Psoas muscle (tissue), 8 donors: ENCODE results near the gene QSOX2. TPM values are rescaled to one million over a fixed set of nuclear protein-coding genes. Genes with fewer than 3 reads are reported as not detected.

ENCODE experiments used
- ATAC-seq, 4 donors: fragments of 200-7000 bp; cut with Tn5 transposase; one replicate each; pipeline ENCODE4 v1.9.1; 2020; ENCODE audit warnings: moderate library complexity in 3 of 4, mild to moderate bottlenecking in 2 of 4
- DNase-seq, 2 donors: peaks; one replicate each; pipeline ENCODE4 v3.0.0-alpha.2; 2020
- H3K27ac ChIP-seq: fragments of 200-600 bp; one replicate; pipeline ENCODE4 v1.8.0; 2022
- H3K27me3 ChIP-seq, 3 donors: fragments of 200-600 bp in 1 of 3; one replicate each; pipeline versions ENCODE4 v1.6.1 to v1.8.0; 2013 to 2022; ENCODE audit warnings: low read length in 2 of 3, mild to moderate bottlenecking in 2 of 3, moderate library complexity in 1 of 3; ENCODE audit not compliant: insufficient read depth in 3 of 3
- H3K36me3 ChIP-seq, 2 donors: fragments of 200-600 bp in 1 of 2; one replicate each; pipeline versions ENCODE4 v1.6.1 to v1.8.0; 2013 to 2022; ENCODE audit warnings: low read depth in 1 of 2, mild to moderate bottlenecking in 1 of 2, moderate library complexity in 1 of 2; ENCODE audit not compliant: insufficient read depth in 1 of 2
- H3K4me1 ChIP-seq: fragments of 200-600 bp; one replicate; pipeline ENCODE4 v1.8.0; 2022
- H3K4me3 ChIP-seq: fragments of 200-600 bp; one replicate; pipeline ENCODE4 v1.8.0; 2022; ENCODE audit warnings: mild to moderate bottlenecking
- H3K9me3 ChIP-seq: fragments of 200-600 bp; one replicate; pipeline ENCODE4 v1.8.0; 2022
- CTCF ChIP-seq: fragments of 200-600 bp; IDR thresholded peaks from one replicate; pipeline ENCODE4 v1.8.0; 2022; ENCODE audit warnings: antibody characterized with exemption
- WGBS, 3 donors: extraction: QIAGEN DNeasy Blood & Tissue Kit; methylation state at CpG; one replicate each; pipeline versions ENCODE4 v1.1.6 to v1.1.7; 2013; 5-methylcytosine and 5-hydroxymethylcytosine counted together
- intact Hi-C, 2 donors: fragments of 100-400 bp; cut with DNase I; formaldehyde crosslinking; loops; one replicate each; pipeline versions ENCODE4 v1.11.0 to v1.14.2; 2022
- polyA plus RNA-seq, 3 donors: library from polyadenylated mRNA; stranded (reverse); fragments of 200-250 nt; gene quantifications; one replicate each; pipeline ENCODE4 v1.2.3, GENCODE V29; 2013
- total RNA-seq, 4 donors: library from RNA; stranded (reverse); fragmentation: NEBNext Ultra II Directional in 2 of 4; extraction: Animal tissue kit (Norgen Biotek cat#: 25700) in 2 of 4; gene quantifications; one replicate each; pipeline versions ENCODE4 v1.2.1 to v1.2.4, GENCODE V29; 2021 to 2023
- donor health status: healthy with polysubstance abuse.
- donor health status: DM: no; HTN: no; CAD: no; lungs with moderate emphysema.
- donor health status: Bipolar disorder and iron deficiency.
- donor health status: healthy.
- donor health status: DM: yes; HTN: yes; CAD: no.
- donor health status: DM: no; HTN: no; CAD: no.
- donor health status: DM: no; HTN: no; CAD: no.
- donor health status: DM: yes; HTN: yes; CAD: no.

QSOX2 gene
- total and polyA plus RNA-seq, 7 donors: 3.6 to 7.5 (median 5.6) TPM

GRCh38 chr9:136201609-136202453, 43.8 kb downstream of the QSOX2 start:
- Histone ChIP-seq H3K9me3 (no peaks in the 10 kb centered on the region), H3K4me3 (no peak overlapping the region), H3K4me1 (no peaks in the 10 kb centered on the region), H3K27ac (no peak overlapping the region), H3K36me3 (no peaks in the 10 kb centered on the region), H3K27me3 (peaks cover 0 to 88% (median 57%) of the 10 kb centered on the region in 3 donors)
- TF ChIP-seq CTCF: no peak
- WGBS, 3 donors: 6% methylated on average over 48 to 85 of the region's 85 CpGs
- no peak for DNase-seq
- intact Hi-C loops: no loop called here
- no peak for ATAC-seq

GRCh38 chr9:136201174-136201573, 44.4 kb downstream of the QSOX2 start:
- intact Hi-C loops: no loop called here
- Histone ChIP-seq H3K4me1 (no peaks in the 10 kb centered on the region), H3K36me3 (no peaks in the 10 kb centered on the region), H3K27me3 (peaks cover 0 to 95% (median 63%) of the 10 kb centered on the region in 3 donors), H3K9me3 (no peaks in the 10 kb centered on the region), H3K27ac (no peak overlapping the region), H3K4me3 (no peak overlapping the region)
- DNase-seq (no peak), ATAC-seq (no peak)
- TF ChIP-seq CTCF: no peak
- 44 to 59% (median 48%) methylated on average over 13 of the region's 13 CpGs for WGBS, 3 donors

- no peak for DNase-seq
- no peak for ATAC-seq
- H3K4me1 ChIP-seq: no peaks in the 10 kb centered on the region
- H3K27me3 ChIP-seq: peaks cover 0 to 99% (median 62%) of the 10 kb centered on the region in 3 donors
- no peak overlapping the region for H3K27ac ChIP-seq
- 41 to 51% (median 50%) methylated on average over 19 of the region's 19 CpGs for WGBS, 3 donors
- TF ChIP-seq CTCF: no peak
- no peak overlapping the region for H3K4me3 ChIP-seq
- no peaks in the 10 kb centered on the region for H3K36me3 ChIP-seq
- intact Hi-C loops: no loop called here
- no peaks in the 10 kb centered on the region for H3K9me3 ChIP-seq
Observed at GRCh38 chr9:136200424-136200823, 45.2 kb downstream of the QSOX2 start.

GRCh38 chr9:136199391-136200288, 46.0 kb downstream of the QSOX2 start:
- Histone ChIP-seq H3K4me3 (no peak overlapping the region), H3K36me3 (no peaks in the 10 kb centered on the region), H3K27ac (no peak overlapping the region), H3K4me1 (no peaks in the 10 kb centered on the region), H3K27me3 (peaks cover 0 to 98% (median 60%) of the 10 kb centered on the region in 3 donors), H3K9me3 (no peaks in the 10 kb centered on the region)
- intact Hi-C loops: no loop called here
- ATAC-seq: no peak
- TF ChIP-seq CTCF: no peak
- no peak for DNase-seq
- 7 to 9% (median 7%) methylated on average over 70 to 71 of the region's 71 CpGs for WGBS, 3 donors
